GM21390 (cell line): ENCODE measurements around the gene TSNAX.
A peak's percentile ranks its signal among the peaks of the same experiment; 100 is the strongest.
"Not testable (repeated sequence)": the region's sequence is repeated elsewhere in the genome, so short reads cannot be mapped to it uniquely, and the experiment has no call there.

Experiments used
- ATAC-seq: cut with Tn5 transposase; IDR thresholded peaks from one replicate; pipeline ENCODE4 v1.9.1; 2021; ENCODE audit not compliant: unreplicated experiment

Gene TSNAX, protein sequence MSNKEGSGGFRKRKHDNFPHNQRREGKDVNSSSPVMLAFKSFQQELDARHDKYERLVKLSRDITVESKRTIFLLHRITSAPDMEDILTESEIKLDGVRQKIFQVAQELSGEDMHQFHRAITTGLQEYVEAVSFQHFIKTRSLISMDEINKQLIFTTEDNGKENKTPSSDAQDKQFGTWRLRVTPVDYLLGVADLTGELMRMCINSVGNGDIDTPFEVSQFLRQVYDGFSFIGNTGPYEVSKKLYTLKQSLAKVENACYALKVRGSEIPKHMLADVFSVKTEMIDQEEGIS

DNA sequence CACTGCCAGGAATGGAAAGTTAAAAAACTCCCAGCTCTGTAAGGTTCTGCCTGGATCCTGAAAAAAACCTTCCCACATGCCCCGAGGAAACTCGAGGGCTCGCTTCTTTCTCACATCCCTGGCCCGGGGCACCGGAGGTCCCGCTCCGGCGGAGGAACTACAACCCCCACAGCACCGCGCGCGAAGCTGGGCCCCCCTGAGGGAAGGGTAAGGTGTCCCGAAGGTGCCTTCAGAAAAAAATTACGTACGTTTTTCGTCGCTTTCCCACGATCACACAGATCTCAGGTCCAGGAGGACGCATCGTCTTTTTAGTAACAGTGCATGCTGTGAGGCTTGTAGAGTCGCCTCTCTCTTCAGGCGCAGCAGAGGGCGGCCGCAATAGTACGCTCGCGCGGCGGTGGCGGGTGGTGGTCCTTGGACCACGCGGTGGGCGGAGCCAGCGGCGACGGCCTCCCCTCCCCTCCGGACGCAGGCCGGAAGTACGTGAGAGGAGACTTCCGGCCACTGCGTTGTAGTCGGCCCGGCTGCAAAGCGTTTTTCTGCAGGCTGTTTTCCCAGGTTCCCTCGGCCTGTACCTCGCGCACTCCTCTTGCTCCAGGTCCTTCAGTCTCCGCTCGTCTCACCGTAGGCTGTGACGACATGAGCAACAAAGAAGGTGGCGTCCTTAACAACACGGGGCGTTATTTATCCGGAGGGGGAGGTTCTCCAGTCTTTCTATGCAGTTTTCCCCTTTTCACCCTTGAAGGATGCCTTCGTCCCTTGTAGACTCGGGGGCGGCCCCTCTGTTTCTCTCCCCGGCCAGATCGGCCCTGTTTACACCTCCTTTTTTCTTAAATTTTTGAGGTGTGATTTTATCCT is at the start of gene TSNAX:
TSNAX (plus strand) TSS at position 498 of the 858 bp plus-strand sequence; CDS start at position 640, 142 bp downstream.
- ATAC-seq: peak; percentile 94

DNA sequence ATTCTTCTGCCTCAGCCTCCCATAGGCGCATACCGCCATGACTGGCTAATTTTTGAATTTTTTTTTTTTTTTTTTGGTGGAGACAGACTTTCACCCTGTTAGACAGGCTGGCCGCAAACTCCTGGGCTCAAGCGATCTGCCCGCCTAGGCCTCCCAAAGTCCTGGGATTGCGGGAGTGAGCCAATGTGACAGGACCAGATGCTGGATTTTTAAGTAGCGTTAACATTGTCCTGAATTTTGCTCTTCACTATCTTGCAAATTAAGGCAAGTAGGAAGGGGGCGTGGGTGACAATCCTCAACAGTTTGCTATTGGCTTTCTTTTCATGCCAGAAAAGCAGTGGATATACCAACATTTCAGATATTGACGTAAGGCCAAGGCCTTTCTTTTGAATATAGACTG is 49.7 kb upstream of the TSNAX start:
- ATAC-seq: no peak

DNA sequence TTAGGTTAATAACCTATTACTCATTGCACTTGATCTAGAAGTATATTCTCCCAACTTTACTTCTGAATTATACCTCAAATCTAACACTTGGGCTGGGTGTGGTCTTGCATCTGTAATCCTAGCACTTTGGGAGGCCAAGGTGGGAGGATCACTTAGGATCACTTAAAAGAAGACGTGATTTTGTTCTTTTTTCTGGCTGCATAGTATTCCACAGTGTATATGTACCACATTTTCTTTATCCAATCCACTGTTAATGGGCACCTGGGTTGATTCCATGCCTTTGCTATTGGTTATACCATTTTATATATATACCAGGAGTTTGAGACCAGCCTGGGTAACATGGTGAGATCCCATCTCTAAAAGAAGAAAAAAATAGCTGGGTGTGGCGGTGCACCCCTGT is 48.5 kb upstream of the TSNAX start:
- ATAC-seq: no peak

- no peak for ATAC-seq
Measured at GRCh38 chr1:231481289-231481688, 47.2 kb upstream of the TSNAX start.

GRCh38 chr1:231485029-231485784 is 43.3 kb upstream of the TSNAX start:
- no peak for ATAC-seq

GRCh38 chr1:231487019-231487418 is 41.5 kb upstream of the TSNAX start:
- no peak for ATAC-seq

DNA sequence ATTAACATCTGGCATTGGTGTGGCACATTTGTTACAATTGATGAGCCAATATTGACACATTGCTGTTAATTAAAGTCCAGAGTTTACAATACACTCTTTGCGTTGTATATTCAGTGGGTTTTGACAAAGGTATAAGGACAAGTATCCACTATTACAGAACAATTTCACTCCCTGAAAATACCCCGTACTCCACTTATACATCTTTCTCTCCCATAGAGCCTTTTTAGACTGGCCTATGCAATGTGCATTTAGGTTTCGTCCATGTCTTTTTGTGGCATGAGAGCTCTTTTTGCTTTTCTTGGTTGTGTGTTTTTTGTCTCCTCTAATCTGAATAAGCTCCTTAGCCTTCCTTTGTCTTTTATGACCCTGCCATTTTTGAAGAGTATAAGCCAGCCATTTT is 40.6 kb upstream of the TSNAX start:
- ATAC-seq: no peak

DNA sequence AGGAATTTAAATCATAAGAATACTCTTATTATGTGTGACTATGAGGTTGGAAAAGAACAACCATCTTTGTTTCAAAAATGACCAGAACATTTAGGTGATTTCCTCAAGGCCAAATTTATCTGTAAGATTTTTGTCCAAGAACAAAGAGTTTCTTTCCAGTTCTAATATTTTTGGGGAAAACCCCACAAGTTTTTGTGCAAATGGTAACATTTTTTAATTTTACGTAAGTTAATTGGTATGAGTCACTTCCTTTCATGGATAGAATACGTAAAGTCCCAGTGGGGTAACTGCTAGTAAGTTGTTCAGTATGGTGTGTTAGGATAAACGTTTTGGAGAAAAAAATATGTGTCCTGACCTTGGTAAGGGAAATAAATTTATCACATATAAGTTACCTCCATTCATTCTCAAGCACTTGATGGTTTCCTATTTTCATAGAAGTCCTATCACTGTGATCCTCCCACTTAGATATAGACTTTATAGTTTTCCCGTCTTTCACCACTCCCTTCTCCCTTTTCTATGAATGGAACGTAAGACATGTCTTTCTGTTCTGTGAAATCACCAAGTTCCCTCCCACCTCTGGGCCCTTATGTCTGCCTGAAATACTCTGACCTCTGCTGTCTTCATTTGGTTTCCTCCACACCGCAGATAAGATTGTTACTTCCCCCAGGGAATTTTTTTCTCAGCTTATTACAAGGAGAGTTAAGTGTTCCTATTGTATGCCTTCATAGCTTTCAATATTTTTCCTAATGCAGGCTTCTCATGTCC is 34.9 kb upstream of the TSNAX start:
- no peak for ATAC-seq

DNA sequence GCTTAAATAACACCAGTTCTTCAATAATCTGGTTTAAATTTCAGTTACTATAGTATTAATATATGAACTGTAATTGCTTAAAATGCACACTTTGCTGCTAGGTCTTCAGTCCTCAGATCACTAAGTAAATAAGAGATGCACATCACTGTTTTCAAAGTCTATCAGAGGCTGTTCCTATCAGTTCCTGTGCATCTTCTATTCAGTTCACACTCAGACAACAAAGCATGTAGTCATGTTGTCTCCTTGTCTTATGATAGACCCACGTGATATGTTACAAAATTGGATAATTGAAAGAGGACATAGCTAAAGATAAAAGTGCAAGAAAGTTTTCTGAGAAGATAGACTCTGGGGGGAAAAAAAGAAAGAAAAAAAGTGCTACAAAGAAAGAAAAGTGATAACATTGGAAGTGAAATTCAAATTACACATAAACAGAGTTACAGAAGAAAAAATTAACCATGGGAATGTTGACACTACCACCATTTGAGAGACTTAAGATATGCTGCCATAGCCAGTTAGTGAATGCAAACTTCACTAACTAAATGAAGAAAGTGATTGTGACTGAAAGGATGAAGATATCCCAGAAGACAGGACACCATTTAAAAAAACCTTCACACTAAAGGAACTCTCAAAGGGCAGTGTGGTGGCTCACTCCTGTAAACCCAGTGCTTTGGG is 33.9 kb upstream of the TSNAX start:
- ATAC-seq: no peak

- no peak for ATAC-seq
Measured at GRCh38 chr1:231497629-231498152, 30.8 kb upstream of the TSNAX start.

DNA sequence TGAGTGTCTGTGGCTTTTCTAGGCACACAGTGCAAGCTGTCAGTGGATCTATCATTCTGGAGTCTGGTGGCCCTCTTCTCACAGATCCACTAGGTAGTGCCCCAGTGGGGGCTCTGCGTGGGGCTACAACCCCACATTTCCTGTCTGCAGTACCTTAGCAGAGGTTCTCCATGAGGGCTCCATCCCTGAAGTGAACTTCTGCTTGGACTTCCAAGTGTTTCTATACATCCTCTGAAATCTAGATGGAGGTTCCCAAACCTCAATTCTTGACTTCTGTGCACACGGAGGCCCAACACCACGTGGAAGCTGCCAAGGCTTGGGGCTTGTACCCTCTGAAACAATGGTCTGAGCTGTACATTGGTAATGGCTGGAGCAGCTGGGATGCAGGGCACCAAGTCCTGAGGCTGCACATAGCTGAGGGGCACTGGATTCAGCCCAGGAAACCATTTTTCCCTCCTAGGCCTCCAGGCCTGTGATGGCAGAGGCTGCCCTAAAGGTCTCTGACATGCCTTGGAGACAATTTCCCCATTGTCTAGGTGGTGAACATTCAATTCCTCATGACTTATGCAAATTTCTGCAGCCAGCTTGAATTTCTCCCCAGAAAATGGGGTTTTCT is 29.2 kb upstream of the TSNAX start:
- no peak for ATAC-seq

DNA sequence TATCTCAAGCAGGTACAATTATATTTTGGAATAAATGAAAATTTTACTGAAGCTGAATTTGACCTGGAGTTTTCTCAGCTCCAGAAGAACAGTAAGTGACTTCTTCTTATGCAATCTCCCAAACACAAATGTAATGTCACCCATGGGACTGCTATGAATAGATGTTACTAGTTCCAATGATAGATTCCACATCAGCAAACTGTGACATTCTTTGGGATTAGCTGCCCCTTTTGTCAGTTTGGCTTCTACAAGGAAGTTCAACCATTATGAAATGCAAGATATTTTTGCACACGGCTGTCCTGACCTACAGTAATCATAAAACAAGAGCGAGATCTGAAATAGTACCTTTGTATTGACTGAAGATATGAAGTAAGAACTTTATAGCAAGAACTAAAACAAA is 27.8 kb upstream of the TSNAX start:
- ATAC-seq: no peak

- not testable (repeated sequence) for ATAC-seq
Measured at GRCh38 chr1:231503168-231503567, 25.3 kb upstream of the TSNAX start.

DNA sequence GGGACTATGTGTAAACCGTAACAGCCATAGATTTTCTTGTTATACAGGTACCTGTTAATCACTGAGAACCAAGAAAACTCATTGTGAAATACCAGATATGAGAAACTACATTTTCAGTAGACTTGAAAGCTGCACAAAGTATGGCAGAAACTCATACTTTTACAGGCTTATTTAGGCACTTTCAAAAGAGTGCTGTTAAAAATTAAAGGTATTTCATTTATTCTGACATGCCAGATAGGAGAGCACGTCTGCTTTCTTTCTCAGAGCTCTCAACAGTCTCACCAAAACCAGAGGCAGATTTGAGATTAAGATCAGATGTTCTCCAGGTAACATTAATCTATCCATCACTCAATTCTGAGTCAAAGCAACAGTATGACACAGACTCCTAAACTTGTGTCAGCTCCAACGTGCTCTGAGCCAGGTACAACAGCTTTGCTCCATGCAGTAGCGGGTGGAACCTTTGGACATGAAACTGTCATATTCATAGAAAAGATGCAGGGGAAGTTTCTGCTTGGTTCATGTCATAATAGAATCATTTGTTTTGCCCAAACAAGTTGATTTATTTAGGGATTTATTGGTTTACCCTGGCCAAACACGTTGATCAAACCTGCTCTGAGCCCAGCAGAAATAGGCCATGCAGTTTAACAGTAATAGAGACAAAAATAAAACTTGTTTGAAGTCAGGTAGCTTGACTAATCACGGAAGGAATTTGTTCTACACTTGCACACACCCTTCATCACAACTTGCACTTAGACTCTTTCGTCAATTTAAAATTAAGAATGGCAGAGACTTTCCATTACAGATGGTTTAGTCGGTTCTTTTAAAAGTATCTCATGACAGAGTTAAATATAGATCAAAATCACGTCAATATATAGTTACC is 20.8 kb upstream of the TSNAX start:
- peak; percentile 62 for ATAC-seq

GRCh38 chr1:231508497-231508896 is 20.0 kb upstream of the TSNAX start:
- ATAC-seq: no peak

DNA sequence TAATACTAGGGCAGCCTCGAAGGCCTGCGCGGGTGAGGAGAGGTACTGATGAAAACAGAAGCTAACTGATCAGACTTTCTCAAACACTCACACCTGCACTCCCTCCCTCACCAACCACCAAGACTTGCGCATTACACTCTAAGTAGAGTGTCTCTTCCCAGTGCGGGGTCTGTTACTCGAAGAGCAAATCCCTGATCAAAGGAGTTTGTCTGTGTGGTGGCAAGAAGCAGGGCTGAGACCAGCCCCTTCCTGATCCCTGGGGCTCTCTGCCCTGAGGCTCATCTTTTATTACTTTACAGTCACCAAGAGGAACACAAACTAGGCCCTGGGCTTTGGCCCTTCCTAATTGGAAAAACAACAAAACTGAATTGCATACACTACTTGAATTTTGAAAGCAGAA is 19.5 kb upstream of the TSNAX start:
- no peak for ATAC-seq

DNA sequence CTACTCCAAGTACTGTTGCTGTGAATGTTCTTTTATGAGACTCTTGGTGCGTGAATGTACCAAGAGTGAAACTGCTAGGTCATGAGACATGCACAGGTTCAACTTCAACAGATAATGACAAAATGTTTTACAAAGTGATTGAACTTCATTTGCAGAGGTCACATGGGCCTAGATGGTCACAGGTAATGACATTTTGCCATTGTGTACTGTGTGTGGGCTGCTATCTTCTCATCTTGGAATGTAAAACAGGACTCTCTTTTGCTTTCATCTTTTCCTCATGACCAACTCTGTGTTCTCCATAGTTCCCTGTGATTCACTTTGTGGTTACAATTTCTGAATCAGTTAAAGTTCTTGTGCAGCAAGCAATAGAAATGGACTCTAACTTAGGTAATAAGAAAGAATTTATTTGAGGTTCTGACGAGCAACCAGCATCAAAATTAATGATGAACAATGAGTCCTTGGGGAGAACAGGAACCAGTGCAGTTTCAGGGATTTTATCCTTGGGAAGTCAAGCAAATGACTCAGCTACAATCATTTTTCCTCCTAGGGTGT is 16.2 kb upstream of the TSNAX start:
- ATAC-seq: no peak

DNA sequence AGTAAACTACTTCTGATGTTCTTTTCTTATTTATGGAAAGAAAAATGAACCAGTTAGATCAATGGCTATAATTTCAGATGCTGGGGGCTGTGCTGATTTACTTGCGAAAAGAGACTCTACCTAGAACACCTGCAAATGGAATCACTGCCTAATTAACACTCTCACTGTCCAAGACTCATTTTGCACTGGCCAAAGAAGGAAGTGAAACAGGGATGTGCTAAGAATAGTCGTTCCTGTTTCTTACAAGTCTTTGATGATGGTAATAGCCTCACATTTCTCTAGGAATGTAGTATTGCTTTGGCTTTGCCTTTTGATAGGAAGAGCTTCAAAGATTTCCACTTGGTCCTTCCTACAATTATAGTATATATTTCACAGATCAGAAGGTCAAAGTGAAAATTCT is 12.7 kb upstream of the TSNAX start:
- ATAC-seq: no peak
